ENCODE results near the gene AQP6. TPM values are rescaled to one million over a fixed set of nuclear protein-coding genes. Genes with fewer than 3 reads are reported as not detected.

Gene AQP6
- total and polyA plus RNA-seq, 2 donors (not counting 3 experiments of a cell fraction or from before 2014, with no cell fraction given), result 0.04 TPM; not detected in 1

DNA sequence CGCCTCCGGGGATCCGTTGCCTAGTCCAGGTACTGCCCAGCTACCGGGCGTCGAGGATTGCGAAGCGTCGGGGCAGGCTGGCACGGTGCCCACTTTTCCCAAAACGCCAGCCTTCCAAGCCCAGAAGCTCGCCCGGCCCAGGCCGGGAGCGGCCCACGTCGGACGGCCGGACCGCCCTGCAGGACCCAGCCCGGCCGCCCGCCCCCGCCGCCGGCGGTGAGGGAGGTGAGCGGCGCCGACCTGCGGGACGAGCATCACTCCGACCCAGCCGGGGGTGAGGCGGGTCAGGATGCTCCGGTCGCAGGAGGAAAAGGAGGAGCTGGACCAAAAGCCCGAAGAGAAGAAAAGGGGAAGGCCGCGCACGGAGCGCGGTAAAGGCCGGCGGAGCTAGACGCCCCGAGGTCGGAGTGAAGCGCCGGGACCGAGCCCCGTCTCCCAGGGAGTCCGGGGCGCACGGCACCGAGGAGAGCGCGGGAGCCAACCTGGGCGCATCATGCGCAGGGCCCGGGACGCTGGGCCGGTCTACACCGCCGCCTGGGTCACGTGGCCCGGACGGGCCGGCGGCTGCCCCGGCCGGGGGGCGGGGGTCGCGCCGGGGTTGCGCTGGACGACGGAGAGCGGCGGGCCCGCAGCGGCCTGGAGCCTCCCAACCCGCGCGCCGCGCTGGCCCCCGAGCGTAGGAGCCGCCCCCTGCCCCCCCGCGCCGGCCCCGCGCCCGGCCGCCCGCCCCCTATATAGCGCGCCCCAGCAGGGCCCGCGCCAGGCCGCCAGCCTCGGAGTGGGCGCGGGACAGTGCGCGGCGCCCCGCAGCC lies 11.4 kb upstream of the AQP6 start, which contains the start of gene AQP5:
AQP5 (plus strand) TSS at position 762 of the 812 bp plus-strand sequence. CDS start 146 bp downstream, outside the sequence.
- intact Hi-C loops (cut with micrococcal nuclease) (no loop called here), dilution Hi-C loops (cut with MboI; ENCODE audit: extremely low pct_ligation_motif_present, low sequenced_read_pairs) (loop anchor here (25.0 kb wide), 1 partner anchor 101 kb away; the partner anchor contains the start of gene ASIC1)
- FAIRE-seq (no peak), DNase-seq (ENCODE audit: low read depth, low spot score) (no peak)
- H3K9me1 ChIP-seq (replicated peaks; ENCODE audit: control insufficient read depth, extremely low read depth, insufficient read depth, low read length), result no peaks in the 10 kb centered on the region
- CTCF ChIA-PET, result interaction anchor here (0.7 to 4.3 kb wide), 3 partner anchors 12 to 92 kb away, joined by 4 to 61 read pairs (median 6); no protein-coding TSS in a partner anchor
- no peaks in the 10 kb centered on the region for H3K9me3 ChIP-seq (replicated peaks; ENCODE audit: control insufficient read depth, insufficient read depth, low read length)
- H3K4me2 ChIP-seq (ENCODE audit: insufficient read depth, low read length), result peak within 1 kb of the TSS; percentile 25
- no peak within 1 kb of the TSS for H3K9ac ChIP-seq (replicated peaks; ENCODE audit: extremely low read depth, insufficient read depth, low read length)
- peak within 1 kb of the TSS; percentile 50 for H2AFZ ChIP-seq (ENCODE audit: low read depth, low read length)
- H3K4me3 ChIP-seq (replicated peaks in 1 of 3; ENCODE audit: insufficient read depth in 1 of 3, low read depth in 1 of 3, low read length in 3 of 3), result peak within 1 kb of the TSS in 1 of 3 experiments; percentile 25
- H3K27ac ChIP-seq (ENCODE audit: insufficient read depth, low read depth, low read length), result no peak within 1 kb of the TSS
- H3K27me3 ChIP-seq (ENCODE audit: control insufficient read depth in 2 of 2, insufficient read depth in 2 of 2, low read length in 2 of 2), result no peaks in the 10 kb centered on the region
- peaks cover 30% of the 10 kb centered on the region for H3K4me1 ChIP-seq (ENCODE audit: control insufficient read depth, extremely low read depth, insufficient read depth, low read length)
- H3K36me3 ChIP-seq (ENCODE audit: control insufficient read depth in 2 of 2, extremely low read depth in 1 of 2, insufficient read depth in 2 of 2, low read length in 2 of 2), result no peaks in the 10 kb centered on the region
- no TSS peak for BruUV-seq (replicated peaks)
- POLR2A ChIA-PET, result interaction anchor here (2.5 kb wide), 1 partner anchor 92 kb away, joined by 11 read pairs; no protein-coding TSS in a partner anchor
- H4K20me1 ChIP-seq (replicated peaks; ENCODE audit: control insufficient read depth, extremely low read depth, insufficient read depth, low read length), result no peaks in the 10 kb centered on the region
- H3K79me2 ChIP-seq (ENCODE audit: control insufficient read depth, insufficient read depth, low read length), result no peaks in the 10 kb centered on the region
- TF ChIP-seq EZH2 (IDR thresholded peaks at IDR 0.05; ENCODE audit: borderline replicate concordance, low read depth, low read length, severe bottlenecking), result peak; percentile 80
- TF ChIP-seq, protein P1, sequence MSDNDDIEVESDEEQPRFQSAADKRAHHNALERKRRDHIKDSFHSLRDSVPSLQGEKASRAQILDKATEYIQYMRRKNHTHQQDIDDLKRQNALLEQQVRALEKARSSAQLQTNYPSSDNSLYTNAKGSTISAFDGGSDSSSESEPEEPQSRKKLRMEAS (IDR thresholded peaks at IDR 0.05; ENCODE audit: insufficient read depth, insufficient read length), result no peak

DNA sequence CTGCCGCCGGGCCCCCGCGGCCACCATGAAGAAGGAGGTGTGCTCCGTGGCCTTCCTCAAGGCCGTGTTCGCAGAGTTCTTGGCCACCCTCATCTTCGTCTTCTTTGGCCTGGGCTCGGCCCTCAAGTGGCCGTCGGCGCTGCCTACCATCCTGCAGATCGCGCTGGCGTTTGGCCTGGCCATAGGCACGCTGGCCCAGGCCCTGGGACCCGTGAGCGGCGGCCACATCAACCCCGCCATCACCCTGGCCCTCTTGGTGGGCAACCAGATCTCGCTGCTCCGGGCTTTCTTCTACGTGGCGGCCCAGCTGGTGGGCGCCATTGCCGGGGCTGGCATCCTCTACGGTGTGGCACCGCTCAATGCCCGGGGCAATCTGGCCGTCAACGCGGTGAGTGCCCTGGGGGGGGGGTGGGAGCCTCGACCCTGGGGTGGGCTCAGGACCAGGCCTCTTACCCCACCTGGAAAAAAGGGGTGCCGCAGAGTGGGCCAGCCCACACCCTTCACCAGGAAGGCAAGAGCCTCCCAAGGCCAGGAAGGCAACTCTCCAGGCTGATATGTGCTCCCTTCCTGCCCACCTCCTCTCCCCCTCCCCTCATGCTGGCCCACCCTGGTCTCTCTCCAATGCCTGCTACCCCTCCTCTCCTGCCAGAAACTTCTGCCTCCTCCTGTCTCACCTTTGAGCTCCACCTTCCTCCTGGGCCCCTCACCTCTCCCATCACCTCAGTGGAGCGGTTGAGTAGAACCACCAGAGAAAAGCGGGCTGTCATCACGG lies 10.6 kb upstream of the AQP6 start:
- Histone ChIP-seq H3K9me1 (replicated peaks; ENCODE audit: control insufficient read depth, extremely low read depth, insufficient read depth, low read length) (no peaks in the 10 kb centered on the region), H3K4me2 (ENCODE audit: insufficient read depth, low read length) (no peak overlapping the region), H4K20me1 (replicated peaks; ENCODE audit: control insufficient read depth, extremely low read depth, insufficient read depth, low read length) (no peaks in the 10 kb centered on the region), H3K27ac (ENCODE audit: insufficient read depth, low read depth, low read length) (no peak overlapping the region), H3K9ac (replicated peaks; ENCODE audit: extremely low read depth, insufficient read depth, low read length) (no peak overlapping the region), H3K9me3 (replicated peaks; ENCODE audit: control insufficient read depth, insufficient read depth, low read length) (no peaks in the 10 kb centered on the region), H3K4me1 (ENCODE audit: control insufficient read depth, extremely low read depth, insufficient read depth, low read length) (peaks cover 31% of the 10 kb centered on the region), H2AFZ (ENCODE audit: low read depth, low read length) (no peak overlapping the region), H3K27me3 (ENCODE audit: control insufficient read depth in 2 of 2, insufficient read depth in 2 of 2, low read length in 2 of 2) (no peaks in the 10 kb centered on the region), H3K4me3 (replicated peaks in 1 of 3; ENCODE audit: insufficient read depth in 1 of 3, low read depth in 1 of 3, low read length in 3 of 3) (no peak overlapping the region), H3K79me2 (ENCODE audit: control insufficient read depth, insufficient read depth, low read length) (no peaks in the 10 kb centered on the region), H3K36me3 (ENCODE audit: control insufficient read depth in 2 of 2, extremely low read depth in 1 of 2, insufficient read depth in 2 of 2, low read length in 2 of 2) (no peaks in the 10 kb centered on the region)
- ChIA-PET POLR2A (no interaction called here), CTCF (interaction anchor here (0.7 to 11.4 kb wide), 9 partner anchors 12 to 104 kb away, joined by 3 to 317 read pairs (median 10); no protein-coding TSS in a partner anchor)
- intact Hi-C loops (cut with micrococcal nuclease), result no loop called here
- dilution Hi-C loops (cut with MboI; ENCODE audit: extremely low pct_ligation_motif_present, low sequenced_read_pairs), result loop anchor here (25.0 kb wide), 1 partner anchor 100 kb away; the partner anchor contains the start of gene ASIC1
- FAIRE-seq, result no peak
- no peak for TF ChIP-seq CTCF (IDR thresholded peaks at IDR 0.05; ENCODE audit: extremely low read depth in 1 of 2, insufficient read depth in 1 of 2, low read depth in 1 of 2, low read length in 2 of 2)
- no peak for TF ChIP-seq POLR2A (IDR thresholded peaks at IDR 0.05; ENCODE audit: low read depth, low read length)
- TF ChIP-seq, protein P1 (IDR thresholded peaks at IDR 0.05; ENCODE audit: insufficient read depth, insufficient read length), result no peak
- TF ChIP-seq FOS (IDR thresholded peaks at IDR 0.05; ENCODE audit: borderline replicate concordance, insufficient read depth, low read length), result no peak
- TF ChIP-seq GATA2 (IDR thresholded peaks at IDR 0.05; ENCODE audit: insufficient read depth, insufficient read length, low read depth, low read length), result no peak
- TF ChIP-seq POLR2AphosphoS5 (IDR thresholded peaks at IDR 0.05; ENCODE audit: insufficient read depth, low read depth, low read length), result no peak
- no peak for TF ChIP-seq JUN (IDR thresholded peaks at IDR 0.05; ENCODE audit: borderline replicate concordance, insufficient read depth, insufficient read length, low read depth)
- TF ChIP-seq EZH2 (IDR thresholded peaks at IDR 0.05; ENCODE audit: borderline replicate concordance, low read depth, low read length, severe bottlenecking), result no peak
- no peak for TF ChIP-seq MYC (IDR thresholded peaks at IDR 0.05; ENCODE audit: low read depth, low read length)
- BruUV-seq (replicated peaks), result no TSS peak
- DNase-seq (ENCODE audit: low read depth, low spot score), result no peak

Measured in endothelial cell of umbilical vein (primary cell).